ENCODE measurements around the gene TEX51. TPM values are rescaled to one million over a fixed set of nuclear protein-coding genes. Genes with fewer than 3 reads are reported as not detected.

Gene TEX51
- total and polyA plus RNA-seq, 2 donors (not counting 3 experiments of a cell fraction or from before 2014, with no cell fraction given): not detected

DNA sequence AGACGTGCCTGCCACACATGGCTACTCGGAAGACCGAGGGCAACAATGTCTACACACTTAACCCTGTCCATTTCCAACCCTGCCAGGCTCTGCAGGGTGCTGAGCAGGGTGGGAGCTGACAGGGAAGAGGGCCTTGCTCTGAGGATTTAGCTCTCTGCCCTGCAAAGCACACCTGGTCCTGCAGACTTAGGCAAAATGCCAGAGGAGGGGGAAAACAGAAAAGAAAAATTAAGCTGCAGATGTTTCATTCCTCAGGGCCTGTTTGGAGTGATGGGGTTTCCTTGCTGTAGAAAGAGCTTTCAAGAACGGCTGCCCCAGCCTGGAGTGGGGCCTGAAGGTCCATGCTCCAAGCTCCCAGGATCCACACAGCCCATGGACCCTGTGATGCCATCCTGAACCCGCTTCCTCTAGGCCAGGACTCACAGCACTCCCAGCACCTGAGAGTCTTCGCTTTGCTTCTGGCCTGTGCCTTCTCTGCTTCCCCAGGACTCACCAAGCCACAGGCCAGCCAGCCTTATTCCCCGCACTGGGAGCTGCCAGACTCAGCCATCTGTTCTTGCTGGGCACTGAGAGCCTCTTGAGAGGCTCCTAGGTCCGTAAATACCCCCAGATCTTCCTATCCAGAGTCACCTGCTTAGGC is 9.1 kb upstream of the TEX51 start:
- dilution Hi-C loops (cut with MboI; ENCODE audit: extremely low pct_ligation_motif_present, low sequenced_read_pairs) (no loop called here), intact Hi-C loops (cut with micrococcal nuclease) (no loop called here)
- H3K27me3 ChIP-seq (ENCODE audit: control insufficient read depth in 2 of 2, insufficient read depth in 2 of 2, low read length in 2 of 2): no peaks in the 10 kb centered on the region
- POLR2A ChIA-PET: no interaction called here
- H3K4me1 ChIP-seq (ENCODE audit: control insufficient read depth, extremely low read depth, insufficient read depth, low read length): no peaks in the 10 kb centered on the region
- no peak overlapping the region for H3K4me3 ChIP-seq (replicated peaks in 1 of 3; ENCODE audit: insufficient read depth in 1 of 3, low read depth in 1 of 3, low read length in 3 of 3)
- no peaks in the 10 kb centered on the region for H3K9me3 ChIP-seq (replicated peaks; ENCODE audit: control insufficient read depth, insufficient read depth, low read length)
- no peak overlapping the region for H3K9ac ChIP-seq (replicated peaks; ENCODE audit: extremely low read depth, insufficient read depth, low read length)
- BruUV-seq (replicated peaks): no TSS peak
- FAIRE-seq (no peak), DNase-seq (ENCODE audit: low read depth, low spot score) (no peak)
- H3K27ac ChIP-seq (ENCODE audit: insufficient read depth, low read depth, low read length): no peak overlapping the region
- H3K36me3 ChIP-seq (ENCODE audit: control insufficient read depth in 2 of 2, extremely low read depth in 1 of 2, insufficient read depth in 2 of 2, low read length in 2 of 2): no peaks in the 10 kb centered on the region
- no peaks in the 10 kb centered on the region for H3K79me2 ChIP-seq (ENCODE audit: control insufficient read depth, insufficient read depth, low read length)
- no peak overlapping the region for H3K4me2 ChIP-seq (ENCODE audit: insufficient read depth, low read length)
- no peaks in the 10 kb centered on the region for H4K20me1 ChIP-seq (replicated peaks; ENCODE audit: control insufficient read depth, extremely low read depth, insufficient read depth, low read length)
- TF ChIP-seq JUN (IDR thresholded peaks at IDR 0.05; ENCODE audit: borderline replicate concordance, insufficient read depth, insufficient read length, low read depth) (no peak), FOS (IDR thresholded peaks at IDR 0.05; ENCODE audit: borderline replicate concordance, insufficient read depth, low read length) (no peak), MYC (IDR thresholded peaks at IDR 0.05; ENCODE audit: low read depth, low read length) (no peak), GATA2 (IDR thresholded peaks at IDR 0.05; ENCODE audit: insufficient read depth, insufficient read length, low read depth, low read length) (no peak), POLR2AphosphoS5 (IDR thresholded peaks at IDR 0.05; ENCODE audit: insufficient read depth, low read depth, low read length) (no peak)
- TF ChIP-seq, protein P1, sequence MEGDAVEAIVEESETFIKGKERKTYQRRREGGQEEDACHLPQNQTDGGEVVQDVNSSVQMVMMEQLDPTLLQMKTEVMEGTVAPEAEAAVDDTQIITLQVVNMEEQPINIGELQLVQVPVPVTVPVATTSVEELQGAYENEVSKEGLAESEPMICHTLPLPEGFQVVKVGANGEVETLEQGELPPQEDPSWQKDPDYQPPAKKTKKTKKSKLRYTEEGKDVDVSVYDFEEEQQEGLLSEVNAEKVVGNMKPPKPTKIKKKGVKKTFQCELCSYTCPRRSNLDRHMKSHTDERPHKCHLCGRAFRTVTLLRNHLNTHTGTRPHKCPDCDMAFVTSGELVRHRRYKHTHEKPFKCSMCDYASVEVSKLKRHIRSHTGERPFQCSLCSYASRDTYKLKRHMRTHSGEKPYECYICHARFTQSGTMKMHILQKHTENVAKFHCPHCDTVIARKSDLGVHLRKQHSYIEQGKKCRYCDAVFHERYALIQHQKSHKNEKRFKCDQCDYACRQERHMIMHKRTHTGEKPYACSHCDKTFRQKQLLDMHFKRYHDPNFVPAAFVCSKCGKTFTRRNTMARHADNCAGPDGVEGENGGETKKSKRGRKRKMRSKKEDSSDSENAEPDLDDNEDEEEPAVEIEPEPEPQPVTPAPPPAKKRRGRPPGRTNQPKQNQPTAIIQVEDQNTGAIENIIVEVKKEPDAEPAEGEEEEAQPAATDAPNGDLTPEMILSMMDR (IDR thresholded peaks at IDR 0.05; ENCODE audit: extremely low read depth in 1 of 2, insufficient read depth in 1 of 2, low read depth in 1 of 2, low read length in 2 of 2): no peak
- H2AFZ ChIP-seq (ENCODE audit: low read depth, low read length): no peak overlapping the region
- CTCF ChIA-PET: no interaction called here
- H3K9me1 ChIP-seq (replicated peaks; ENCODE audit: control insufficient read depth, extremely low read depth, insufficient read depth, low read length): no peaks in the 10 kb centered on the region

Measured in endothelial cell of umbilical vein (primary cell).